ENCODE data around the gene FNDC8. TPM values are rescaled to one million over a fixed set of nuclear protein-coding genes. Genes with fewer than 3 reads are reported as not detected.

The FNDC8 gene
- total RNA-seq, 1 donor from 2014 or later: not detected

- Mint-ChIP-seq H3K27ac (no peak overlapping the region), H3K4me1 (peaks cover 2% of the 10 kb centered on the region), H3K27me3 (no peaks in the 10 kb centered on the region), H3K9me3 (no peaks in the 10 kb centered on the region), H3K36me3 (ENCODE audit: low read depth) (peaks cover 23% of the 10 kb centered on the region), H3K4me3 (no peak overlapping the region)
- no peak for DNase-seq
- CTCF ChIA-PET: no interaction called here
- intact Hi-C loops (cut with micrococcal nuclease): no loop called here
- no peak for ATAC-seq (ENCODE audit: low read depth)
- POLR2A ChIA-PET: no interaction called here
- no peak for TF ChIP-seq CTCF (IDR thresholded peaks at IDR 0.05)
Observed at GRCh38 chr17:35095741-35096140, 25.7 kb upstream of the FNDC8 start.

DNA sequence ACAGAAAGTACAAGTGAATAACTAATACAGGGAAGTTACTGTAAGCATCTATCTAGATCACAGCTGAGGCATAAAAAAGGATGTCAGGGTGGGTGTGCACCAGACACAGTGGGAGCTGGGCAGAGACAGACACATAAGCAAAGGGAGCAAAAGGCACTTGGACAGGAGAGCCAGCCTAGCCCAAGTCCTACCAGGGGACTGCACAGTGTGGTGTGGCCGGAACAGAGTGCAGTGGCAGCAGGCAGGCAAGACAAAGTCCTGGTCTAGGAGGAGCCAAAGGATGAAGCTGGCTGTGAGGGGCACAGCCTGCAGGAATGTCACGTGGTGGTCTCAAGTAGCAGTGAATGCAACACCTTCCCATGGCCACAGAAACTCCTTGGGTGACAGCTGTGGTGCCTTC lies 23.6 kb upstream of the FNDC8 start:
- H3K36me3 Mint-ChIP-seq (ENCODE audit: low read depth): peaks cover 38% of the 10 kb centered on the region
- no peak for DNase-seq
- no peak for ATAC-seq (ENCODE audit: low read depth)
- ChIA-PET POLR2A (interaction anchor here (0.5 kb wide), 1 partner anchor 115 kb away, joined by 3 read pairs; no protein-coding TSS in a partner anchor), CTCF (no interaction called here)
- no peaks in the 10 kb centered on the region for H3K4me1 Mint-ChIP-seq
- H3K4me3 Mint-ChIP-seq: no peak overlapping the region
- H3K27ac Mint-ChIP-seq: no peak overlapping the region
- no peaks in the 10 kb centered on the region for H3K9me3 Mint-ChIP-seq
- TF ChIP-seq CTCF (IDR thresholded peaks at IDR 0.05): no peak
- intact Hi-C loops (cut with micrococcal nuclease): no loop called here
- H3K27me3 Mint-ChIP-seq: no peaks in the 10 kb centered on the region

GRCh38 chr17:35099908-35100307 lies 21.5 kb upstream of the FNDC8 start:
- ATAC-seq (ENCODE audit: low read depth): no peak
- no peak overlapping the region for H3K4me3 Mint-ChIP-seq
- no peaks in the 10 kb centered on the region for H3K27me3 Mint-ChIP-seq
- H3K4me1 Mint-ChIP-seq: no peaks in the 10 kb centered on the region
- H3K27ac Mint-ChIP-seq: no peak overlapping the region
- H3K9me3 Mint-ChIP-seq: no peaks in the 10 kb centered on the region
- POLR2A ChIA-PET: no interaction called here
- no peak for DNase-seq
- CTCF ChIA-PET: no interaction called here
- intact Hi-C loops (cut with micrococcal nuclease): no loop called here
- TF ChIP-seq CTCF (IDR thresholded peaks at IDR 0.05): no peak
- peaks cover 49% of the 10 kb centered on the region for H3K36me3 Mint-ChIP-seq (ENCODE audit: low read depth)

- ATAC-seq (ENCODE audit: low read depth): no peak
- H3K9me3 Mint-ChIP-seq: peaks cover 5% of the 10 kb centered on the region
- H3K4me3 Mint-ChIP-seq: no peak overlapping the region
- ChIA-PET CTCF (no interaction called here), POLR2A (no interaction called here)
- no peak for TF ChIP-seq CTCF (IDR thresholded peaks at IDR 0.05)
- no peak overlapping the region for H3K27ac Mint-ChIP-seq
- DNase-seq: no peak
- intact Hi-C loops (cut with micrococcal nuclease): no loop called here
- H3K27me3 Mint-ChIP-seq: no peaks in the 10 kb centered on the region
- H3K4me1 Mint-ChIP-seq: no peaks in the 10 kb centered on the region
- peaks cover 60% of the 10 kb centered on the region for H3K36me3 Mint-ChIP-seq (ENCODE audit: low read depth)
Observed at GRCh38 chr17:35101036-35101435, 20.4 kb upstream of the FNDC8 start.

GRCh38 chr17:35101725-35102124 lies 19.7 kb upstream of the FNDC8 start:
- DNase-seq (no peak), ATAC-seq (ENCODE audit: low read depth) (no peak)
- POLR2A ChIA-PET: no interaction called here
- intact Hi-C loops (cut with micrococcal nuclease): no loop called here
- CTCF ChIA-PET: no interaction called here
- Mint-ChIP-seq H3K4me3 (no peak overlapping the region), H3K27me3 (no peaks in the 10 kb centered on the region), H3K36me3 (ENCODE audit: low read depth) (peaks cover 67% of the 10 kb centered on the region), H3K4me1 (no peaks in the 10 kb centered on the region), H3K9me3 (peaks cover 9% of the 10 kb centered on the region), H3K27ac (no peak overlapping the region)
- no peak for TF ChIP-seq CTCF (IDR thresholded peaks at IDR 0.05)

All from activated B cell treated with CpG ODN at 0.5 μM for 24 hours (primary cell).